Mesodermal cell (in vitro differentiated cells): Measurements from ENCODE around the gene FOXP1.

Experiments used
- H3K27ac ChIP-seq: 2 replicates; pipeline ENCODE4 v1.7.0; 2013; ENCODE audit warnings: mild to moderate bottlenecking, low read depth, low read length, moderate library complexity; ENCODE audit not compliant: severe bottlenecking
- H3K36me3 ChIP-seq: 2 replicates; pipeline ENCODE4 v1.7.1; 2013; ENCODE audit warnings: mild to moderate bottlenecking, low read length, moderate library complexity; ENCODE audit not compliant: control insufficient read depth, insufficient read depth
- H3K4me1 ChIP-seq: one replicate; pipeline ENCODE4 v1.7.1; 2013; ENCODE audit warnings: mild to moderate bottlenecking, low read length; ENCODE audit not compliant: insufficient read depth, control insufficient read depth, poor library complexity, severe bottlenecking
- H3K4me3 ChIP-seq: 2 replicates; pipeline ENCODE4 v1.7.0; 2013; ENCODE audit warnings: low read length, control low read depth, mild to moderate bottlenecking; ENCODE audit not compliant: insufficient read depth, poor library complexity, severe bottlenecking; ENCODE audit errors: extremely low read depth
- H3K9me3 ChIP-seq: 2 replicates; pipeline ENCODE4 v1.7.1; 2013; ENCODE audit warnings: mild to moderate bottlenecking, low read length, moderate library complexity; ENCODE audit not compliant: control insufficient read depth
- WGBS, 2 experiments: methylation state at CpG; one replicate each; pipeline ENCODE4 v1.1.5; 2013; ENCODE audit warnings: missing lambda C conversion rate in 2 of 2; ENCODE audit not compliant: insufficient coverage in 2 of 2; 5-methylcytosine and 5-hydroxymethylcytosine counted together

FOXP1 gene

DNA sequence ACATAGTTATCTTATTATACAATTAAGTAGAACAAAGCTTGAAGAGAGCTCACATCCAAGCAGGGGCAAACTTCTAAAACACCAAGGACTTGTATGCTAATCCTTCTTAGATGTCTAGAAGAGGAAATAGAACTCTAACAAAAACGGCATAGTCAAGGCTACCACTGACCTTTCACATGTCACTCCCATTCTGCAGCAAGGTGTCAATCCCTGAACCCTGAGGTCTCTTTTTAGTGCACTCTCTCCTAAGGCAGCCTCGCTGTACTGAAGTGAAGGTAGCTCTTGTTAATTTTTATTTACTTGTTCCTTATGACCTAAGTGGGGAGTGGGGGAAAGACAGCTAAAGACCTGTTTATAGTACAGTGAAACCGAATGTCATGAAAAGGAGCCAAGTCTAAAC lies 506.5 kb downstream of the FOXP1 start:
- Histone ChIP-seq H3K27ac (no peak overlapping the region), H3K4me1 (no peaks in the 10 kb centered on the region), H3K4me3 (no peak overlapping the region), H3K36me3 (no peaks in the 10 kb centered on the region), H3K9me3 (no peaks in the 10 kb centered on the region)
- WGBS, 2 experiments = 80 to 100% methylated on average over 1 to 2 of the region's 3 CpGs

DNA sequence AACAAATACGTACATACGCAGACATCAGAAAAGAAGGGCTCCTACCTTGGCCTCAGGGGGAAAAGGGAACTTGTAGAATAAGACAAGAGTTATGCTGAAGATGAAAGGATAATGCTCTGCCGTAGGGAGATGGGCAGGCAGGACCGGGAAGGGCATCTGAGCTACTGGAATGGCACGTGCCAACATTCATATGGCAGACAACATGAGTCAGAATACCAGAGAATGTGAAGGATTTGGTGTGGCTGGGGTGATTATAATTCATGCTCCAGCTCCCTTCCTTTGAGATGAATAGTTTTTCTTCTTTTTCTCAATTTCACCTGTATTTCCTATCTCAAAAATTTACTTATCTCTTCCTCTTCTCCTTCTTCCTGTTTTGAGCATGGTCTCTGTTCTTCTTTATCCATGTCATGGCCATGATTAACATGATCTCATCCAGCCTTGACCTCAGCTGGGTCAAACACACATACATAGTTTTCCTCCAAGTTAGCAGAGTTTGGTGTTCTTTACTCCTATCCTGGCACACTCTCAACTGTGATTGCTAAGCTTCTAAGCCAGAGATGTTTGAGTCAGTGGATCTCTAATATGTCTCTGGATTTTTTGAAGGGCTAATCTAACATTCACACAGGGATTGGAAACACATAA lies 507.0 kb downstream of the FOXP1 start:
- H3K4me3 ChIP-seq = no peak overlapping the region
- WGBS, 2 experiments = 83 to 100% methylated on average over 3 to 4 of the region's 5 CpGs
- H3K27ac ChIP-seq = no peak overlapping the region
- no peaks in the 10 kb centered on the region for H3K4me1 ChIP-seq
- no peaks in the 10 kb centered on the region for H3K36me3 ChIP-seq
- no peaks in the 10 kb centered on the region for H3K9me3 ChIP-seq

DNA sequence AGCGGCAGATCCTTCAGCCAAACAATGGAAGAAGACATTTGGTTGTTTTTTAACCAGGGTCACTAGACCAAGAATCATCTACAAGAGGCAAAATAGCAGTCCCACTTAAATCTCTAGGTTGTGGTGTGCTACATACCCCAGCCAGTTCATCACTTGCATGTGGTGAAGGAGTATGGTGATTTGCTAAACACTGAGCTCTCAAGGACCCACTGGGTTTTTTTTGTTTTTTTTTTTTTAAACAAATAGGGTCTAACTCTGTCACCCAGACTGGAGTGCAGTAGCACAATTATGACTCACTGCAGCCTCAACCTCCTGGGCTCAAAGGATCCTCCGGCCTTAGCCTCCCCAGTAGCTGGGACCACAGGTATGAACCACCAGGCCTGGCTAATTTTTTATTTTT lies 508.0 kb downstream of the FOXP1 start:
- Histone ChIP-seq H3K9me3 (no peaks in the 10 kb centered on the region), H3K27ac (no peak overlapping the region), H3K4me3 (no peak overlapping the region), H3K36me3 (no peaks in the 10 kb centered on the region), H3K4me1 (peaks cover under 1% of the 10 kb centered on the region)
- 87% methylated on average over 1 of the region's 2 CpGs; no CpG with 5 or more reads in 1 of the 2 experiments for WGBS, 2 experiments

DNA sequence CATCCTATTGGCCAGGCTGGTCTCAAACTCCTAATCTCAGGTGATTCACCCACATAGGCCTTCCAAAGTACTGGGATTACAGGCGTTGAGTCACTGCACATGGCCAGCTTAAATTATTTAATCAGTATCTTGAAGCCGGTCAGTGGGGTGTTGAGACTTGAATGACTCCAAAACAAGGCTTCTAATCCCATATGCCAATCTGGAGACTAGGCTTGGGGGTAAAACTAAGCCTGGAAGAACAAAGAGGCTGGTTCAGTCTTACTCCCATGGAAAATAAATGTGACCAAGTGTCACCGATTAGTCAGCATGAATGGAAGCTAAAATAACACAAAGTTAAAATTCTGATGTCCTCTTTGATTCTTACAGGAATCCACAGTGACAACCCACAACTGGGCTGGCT lies 509.1 kb downstream of the FOXP1 start:
- Histone ChIP-seq H3K27ac (no peak overlapping the region), H3K4me1 (peaks cover 7% of the 10 kb centered on the region), H3K4me3 (no peak overlapping the region), H3K36me3 (no peaks in the 10 kb centered on the region), H3K9me3 (no peaks in the 10 kb centered on the region)
- WGBS, 2 experiments = 93 to 100% methylated on average over 1 to 2 of the region's 3 CpGs

DNA sequence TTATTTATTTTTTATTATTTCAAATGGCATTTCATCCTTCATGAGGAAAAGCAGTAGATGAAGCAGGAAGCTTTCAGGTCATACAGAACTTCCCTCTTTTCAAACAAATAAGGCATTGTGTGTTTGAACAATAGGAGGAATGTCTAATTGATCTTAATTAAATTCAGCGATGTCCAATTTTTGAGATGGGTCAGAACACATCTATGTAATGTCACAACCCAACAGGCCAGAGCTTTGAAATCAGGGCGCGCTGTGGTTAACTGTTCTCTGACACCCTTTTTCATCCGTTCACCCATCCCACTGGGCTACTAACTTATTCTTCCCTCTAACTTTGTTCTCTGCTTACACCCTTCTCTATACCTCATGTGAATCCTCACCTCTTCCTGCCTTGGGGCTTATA lies 510.5 kb downstream of the FOXP1 start:
- H3K36me3 ChIP-seq = no peaks in the 10 kb centered on the region
- WGBS, 2 experiments = 87 to 94% methylated on average over 3 of the region's 4 CpGs
- H3K4me3 ChIP-seq = no peak overlapping the region
- no peaks in the 10 kb centered on the region for H3K9me3 ChIP-seq
- peaks cover 11% of the 10 kb centered on the region for H3K4me1 ChIP-seq
- H3K27ac ChIP-seq = no peak overlapping the region

DNA sequence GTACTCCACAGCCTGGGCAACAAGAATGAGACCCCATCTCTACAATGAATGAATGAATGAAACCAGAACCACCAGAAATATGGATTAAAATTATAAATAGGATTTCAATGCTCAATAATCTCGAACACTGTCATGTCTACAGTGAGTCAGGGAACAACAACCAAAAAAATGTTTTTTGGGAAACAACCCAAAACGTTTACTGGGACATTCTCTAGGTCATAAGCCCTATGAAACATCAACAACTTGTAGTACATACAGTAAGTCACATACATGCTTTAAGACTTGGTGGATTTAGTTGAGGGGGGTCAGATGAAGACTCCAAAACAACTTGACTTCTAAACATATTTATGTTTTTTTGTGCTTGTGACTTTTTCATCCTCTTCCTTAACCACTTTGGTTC lies 511.2 kb downstream of the FOXP1 start:
- no peak overlapping the region for H3K27ac ChIP-seq
- no peaks in the 10 kb centered on the region for H3K9me3 ChIP-seq
- peaks cover 12% of the 10 kb centered on the region for H3K4me1 ChIP-seq
- H3K4me3 ChIP-seq = no peak overlapping the region
- H3K36me3 ChIP-seq = no peaks in the 10 kb centered on the region
- WGBS, 2 experiments = 100% methylated on average over 1 of the region's 2 CpGs; no CpG with 5 or more reads in 1 of the 2 experiments

DNA sequence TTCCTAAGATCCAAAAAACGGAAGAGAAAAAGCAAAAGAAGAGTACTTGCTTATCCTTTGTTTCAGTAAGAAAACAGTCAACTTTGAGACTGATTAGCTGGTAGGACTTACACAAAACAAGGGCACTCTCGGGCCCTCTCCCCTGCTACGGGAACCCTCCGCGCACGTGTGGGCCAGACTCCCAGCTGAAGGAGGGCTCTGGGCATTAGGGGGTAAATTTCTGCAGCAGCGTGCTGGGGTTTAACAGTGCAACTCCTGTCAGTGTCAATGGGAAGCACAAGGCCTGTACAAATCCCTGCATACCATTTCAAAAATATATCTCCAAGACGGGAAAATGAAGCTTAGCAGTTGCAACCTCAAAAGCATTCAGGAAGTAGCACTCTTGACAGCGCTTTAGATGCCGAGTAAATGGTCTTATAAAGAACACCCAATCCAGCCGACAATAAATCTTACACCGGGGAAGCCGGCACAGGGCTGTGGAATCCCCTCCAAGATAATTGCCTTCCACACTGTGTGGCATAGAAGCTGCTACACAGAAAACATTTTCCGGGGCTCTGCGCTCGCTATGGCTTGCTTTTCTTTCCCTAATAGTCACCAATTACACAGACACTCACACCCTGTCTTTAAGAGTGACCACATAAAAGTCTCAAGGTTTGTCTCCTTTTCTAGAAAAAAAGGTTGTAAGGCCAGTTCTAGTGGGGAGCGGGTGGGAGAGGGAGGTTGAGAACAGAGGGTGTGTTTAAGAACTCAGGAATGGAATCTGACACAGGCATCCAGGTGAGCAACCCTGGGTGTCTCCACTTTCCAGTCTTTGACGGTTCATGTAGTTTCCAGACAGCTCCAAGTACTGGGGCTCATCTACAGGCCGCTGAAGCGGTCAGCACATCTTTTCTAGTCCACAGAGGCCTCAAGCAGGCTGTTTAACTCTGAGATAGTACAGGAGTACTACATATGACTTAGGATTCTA lies 512.7 kb downstream of the FOXP1 start:
- Histone ChIP-seq H3K27ac (no peak overlapping the region), H3K4me1 (peaks cover 27% of the 10 kb centered on the region), H3K4me3 (no peak overlapping the region), H3K9me3 (no peaks in the 10 kb centered on the region), H3K36me3 (no peaks in the 10 kb centered on the region)
- 84 to 89% methylated on average over 10 to 14 of the region's 20 CpGs for WGBS, 2 experiments

DNA sequence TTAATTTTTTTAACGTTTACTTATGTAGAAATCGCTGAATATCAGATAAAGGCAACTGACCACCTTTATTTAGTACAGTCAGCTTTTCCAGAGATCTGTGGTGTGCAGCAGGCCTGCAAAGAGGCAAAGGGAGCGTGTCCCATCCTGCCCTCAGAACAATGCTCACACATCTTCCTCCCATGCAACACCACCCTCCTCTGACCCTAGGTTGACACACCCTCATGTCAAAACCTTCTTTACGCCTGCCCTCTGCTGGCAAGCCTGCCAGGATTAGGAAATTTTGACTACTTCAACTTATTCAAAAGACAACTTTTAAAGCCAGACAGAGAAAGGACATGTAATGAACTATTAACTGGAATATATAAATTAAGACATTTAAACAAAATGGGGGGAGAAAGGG lies 513.7 kb downstream of the FOXP1 start:
- Histone ChIP-seq H3K36me3 (no peaks in the 10 kb centered on the region), H3K27ac (no peak overlapping the region), H3K4me3 (no peak overlapping the region), H3K9me3 (no peaks in the 10 kb centered on the region), H3K4me1 (peaks cover 30% of the 10 kb centered on the region)
- WGBS, 2 experiments = 78 to 100% methylated on average over 1 of the region's 4 CpGs

DNA sequence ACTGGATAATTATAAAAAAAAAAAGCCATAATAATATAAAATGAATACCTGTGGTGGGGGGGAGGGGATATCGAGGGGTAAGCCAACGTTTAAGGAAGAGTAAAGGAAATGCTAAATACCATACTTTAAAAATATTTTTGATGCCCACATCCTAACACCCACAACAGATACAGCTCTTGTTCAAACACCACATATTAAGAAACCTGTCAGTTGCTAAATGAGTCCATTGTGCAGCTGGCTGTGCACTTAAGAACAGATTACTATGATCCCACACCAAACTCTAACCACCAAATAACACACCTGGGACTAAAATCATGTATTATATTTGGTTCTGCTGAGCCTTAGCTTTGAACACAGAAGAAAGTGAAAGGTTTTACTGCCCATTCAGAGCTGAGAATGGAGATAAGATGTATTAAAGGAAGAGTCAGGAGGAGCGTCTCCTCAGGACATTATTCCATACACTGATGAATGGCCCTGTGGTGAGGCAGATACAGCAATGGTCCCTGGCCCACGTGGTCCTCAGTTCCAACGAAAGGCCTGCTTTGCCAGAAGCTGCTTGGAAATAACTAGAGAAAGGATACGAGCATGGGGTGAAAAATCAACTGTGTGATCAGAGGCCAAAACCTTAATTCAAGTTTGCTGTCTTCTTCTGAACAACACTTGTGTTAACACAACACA lies 515.4 kb downstream of the FOXP1 start:
- H3K9me3 ChIP-seq = no peaks in the 10 kb centered on the region
- no peak overlapping the region for H3K27ac ChIP-seq
- no peak overlapping the region for H3K4me3 ChIP-seq
- H3K36me3 ChIP-seq = no peaks in the 10 kb centered on the region
- 76 to 100% methylated on average over 1 to 3 of the region's 6 CpGs for WGBS, 2 experiments
- H3K4me1 ChIP-seq = peaks cover 33% of the 10 kb centered on the region

DNA sequence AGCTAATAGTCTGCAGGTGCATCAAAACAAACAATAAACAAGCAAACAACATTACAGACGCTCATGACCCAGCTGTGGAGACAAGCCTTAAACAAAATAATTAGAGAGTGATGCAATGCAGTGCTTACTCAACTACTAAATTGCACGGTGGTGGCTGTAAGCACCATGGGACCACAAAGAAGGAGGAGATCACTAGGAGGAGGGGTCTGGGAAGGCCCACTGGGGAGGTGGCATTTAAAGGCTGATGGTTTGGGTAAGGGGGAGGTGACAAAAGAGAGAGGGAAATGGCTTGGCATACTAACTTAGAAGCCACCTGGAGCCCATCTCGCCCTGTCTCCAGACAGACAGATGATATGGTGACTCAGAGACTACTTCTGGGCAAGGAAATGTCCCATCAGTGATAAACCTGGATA lies 516.7 kb downstream of the FOXP1 start:
- no peak overlapping the region for H3K4me3 ChIP-seq
- H3K36me3 ChIP-seq = no peaks in the 10 kb centered on the region
- H3K4me1 ChIP-seq = peaks cover 38% of the 10 kb centered on the region
- no peaks in the 10 kb centered on the region for H3K9me3 ChIP-seq
- WGBS, 2 experiments = 52 to 63% methylated on average over 2 of the region's 3 CpGs
- H3K27ac ChIP-seq = no peak overlapping the region
